Activated effector memory CD4-positive, alpha-beta T cell treated with Interleukin-2 at 50 U/mL for 16 hours (primary cell): Measurements from ENCODE around the gene SLIT3.

Experiments
- DNase-seq: peaks from one replicate; pipeline ENCODE4 v3.0.0-alpha.2; 2020

The SLIT3 gene

DNA sequence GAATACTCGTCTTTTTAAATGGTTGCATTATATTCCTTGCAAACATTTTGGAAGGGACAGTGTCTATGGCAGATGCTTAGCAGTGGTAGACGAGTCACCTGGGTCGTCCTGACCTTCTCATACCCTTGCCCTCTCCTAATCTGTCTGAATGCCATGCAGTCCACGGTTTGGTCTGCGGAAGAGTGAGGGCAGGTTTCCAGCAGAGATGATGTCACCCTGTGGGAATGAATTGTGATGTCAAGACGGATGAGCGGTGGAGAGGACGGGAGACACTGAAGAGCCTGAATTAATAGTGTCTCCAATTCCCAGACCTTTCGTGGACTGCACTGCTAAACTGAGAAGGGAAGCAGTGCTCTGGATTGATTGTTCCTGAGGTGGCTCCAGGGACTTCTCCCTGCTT, 392.7 kb downstream of the SLIT3 start:
- no peak for DNase-seq

DNA sequence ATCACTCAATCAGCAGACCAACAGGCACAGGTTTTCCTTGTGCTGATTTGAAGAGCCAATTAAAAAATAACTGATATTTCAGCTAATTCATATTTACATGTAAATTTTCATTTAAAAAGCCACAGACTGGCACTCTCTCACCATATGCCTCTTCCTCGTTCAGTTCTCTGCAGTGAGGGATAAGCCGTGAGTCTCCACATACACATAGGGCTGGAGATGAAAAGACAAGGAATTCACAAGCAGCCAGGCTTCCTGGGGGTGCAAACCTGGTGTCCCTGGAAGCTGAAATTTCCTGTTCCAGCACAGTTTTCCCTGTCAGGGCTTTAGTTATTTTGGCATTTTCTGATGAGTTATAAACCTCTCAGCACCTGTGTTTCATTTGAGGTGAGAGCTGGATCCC, 397.9 kb downstream of the SLIT3 start:
- DNase-seq: no peak

DNA sequence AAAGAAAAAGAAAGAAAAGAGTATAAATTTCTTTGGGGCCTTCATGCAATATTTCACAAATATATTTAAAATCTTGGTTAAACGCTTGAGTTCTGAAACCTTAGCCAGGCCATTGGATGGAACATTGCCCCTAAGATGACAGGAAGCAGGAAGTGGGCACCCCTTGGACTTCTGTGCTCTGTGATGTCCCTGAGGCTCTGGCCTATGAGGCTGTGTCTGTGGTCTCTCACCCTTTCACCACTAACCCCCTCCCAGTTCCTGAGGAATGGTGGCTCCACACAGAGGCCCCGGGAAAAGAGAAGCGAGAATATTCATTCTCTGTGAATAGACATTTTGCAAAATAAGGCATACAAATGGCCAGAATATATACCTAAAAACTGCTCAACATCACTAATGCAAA, 401.3 kb downstream of the SLIT3 start:
- DNase-seq: no peak

DNA sequence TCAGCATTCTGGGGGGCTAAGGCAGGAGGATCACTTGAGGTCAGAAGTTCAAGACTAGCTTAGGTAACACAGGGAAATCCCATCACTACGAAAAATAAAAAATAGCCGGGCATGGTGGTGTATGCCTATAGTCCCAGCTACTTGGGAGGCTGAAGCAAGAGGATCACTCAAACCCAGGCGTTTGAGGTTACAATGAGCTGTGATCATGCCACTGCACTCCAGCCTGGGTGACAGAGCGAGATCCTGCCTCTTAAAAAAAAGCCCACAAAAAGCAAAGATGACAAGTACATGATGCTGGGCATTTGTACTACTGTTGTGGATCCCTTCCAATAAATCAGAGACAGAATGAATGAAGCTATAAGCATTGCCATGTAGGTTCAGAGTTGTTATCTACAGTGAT, 401.7 kb downstream of the SLIT3 start:
- no peak for DNase-seq

DNA sequence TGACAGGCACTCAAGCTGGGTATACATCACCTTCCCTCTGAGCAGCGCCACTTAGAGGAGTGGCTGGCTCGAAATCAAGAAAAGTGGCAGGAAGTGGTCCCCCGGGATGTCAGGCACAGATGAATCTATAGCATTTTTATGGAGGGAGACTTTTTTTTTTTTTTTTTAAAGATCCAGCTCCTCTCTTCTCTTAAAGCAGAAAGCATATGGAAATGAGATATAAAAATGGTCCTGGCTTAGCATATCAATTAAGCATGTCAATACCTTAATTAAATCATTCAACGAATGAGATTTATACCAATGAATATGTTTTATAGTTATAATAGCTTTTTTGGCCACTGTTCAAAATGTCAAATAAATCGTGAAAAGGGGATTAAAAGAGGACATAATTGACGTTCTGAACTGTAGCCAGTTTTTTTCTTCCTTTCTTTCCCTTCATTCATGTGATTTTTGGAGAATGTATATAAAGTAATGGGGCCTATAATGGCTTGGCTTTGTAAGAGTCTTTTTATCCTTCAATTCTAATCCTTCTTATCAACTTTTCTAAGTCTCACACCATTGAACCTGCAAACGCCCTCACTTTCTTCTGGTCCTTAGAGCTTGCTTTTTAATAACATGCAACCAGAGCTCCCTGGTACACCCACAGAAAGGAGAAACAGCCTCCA, 402.6 kb downstream of the SLIT3 start:
- no peak for DNase-seq

DNA sequence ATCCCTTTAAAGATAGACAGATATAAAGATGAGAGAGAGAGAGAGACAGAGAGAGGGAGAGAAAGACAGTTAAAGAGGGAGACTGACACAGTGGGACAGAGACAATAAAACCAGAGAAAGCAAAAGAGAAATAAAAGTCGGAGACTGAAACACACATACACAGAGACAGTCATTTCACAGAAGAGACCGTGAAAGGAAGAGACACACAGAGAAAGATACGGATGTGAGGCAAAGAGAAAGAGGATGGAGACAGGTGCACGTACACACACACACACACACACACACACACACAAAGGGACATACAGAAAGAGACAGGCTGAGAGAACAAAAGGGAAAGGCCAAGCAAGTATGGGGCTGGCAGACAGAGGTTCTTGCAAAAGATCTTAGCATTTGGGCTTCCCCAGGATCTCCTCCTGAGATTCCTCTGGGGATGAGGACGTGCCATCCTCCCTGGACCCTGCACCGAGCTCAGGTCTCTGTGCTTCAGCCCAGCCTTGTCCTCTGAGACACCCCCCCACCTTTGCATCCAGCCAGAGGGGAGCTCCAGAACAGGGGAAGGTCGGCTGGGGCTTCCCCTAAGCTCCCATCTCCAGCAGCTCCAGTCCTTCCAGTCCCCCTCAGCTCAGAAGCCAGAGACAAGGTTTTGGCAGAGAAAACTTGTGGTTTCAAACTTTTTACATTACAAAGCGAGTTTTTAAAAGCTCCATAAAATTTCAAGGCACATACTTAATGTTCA, 403.4 kb downstream of the SLIT3 start:
- DNase-seq: no peak

DNA sequence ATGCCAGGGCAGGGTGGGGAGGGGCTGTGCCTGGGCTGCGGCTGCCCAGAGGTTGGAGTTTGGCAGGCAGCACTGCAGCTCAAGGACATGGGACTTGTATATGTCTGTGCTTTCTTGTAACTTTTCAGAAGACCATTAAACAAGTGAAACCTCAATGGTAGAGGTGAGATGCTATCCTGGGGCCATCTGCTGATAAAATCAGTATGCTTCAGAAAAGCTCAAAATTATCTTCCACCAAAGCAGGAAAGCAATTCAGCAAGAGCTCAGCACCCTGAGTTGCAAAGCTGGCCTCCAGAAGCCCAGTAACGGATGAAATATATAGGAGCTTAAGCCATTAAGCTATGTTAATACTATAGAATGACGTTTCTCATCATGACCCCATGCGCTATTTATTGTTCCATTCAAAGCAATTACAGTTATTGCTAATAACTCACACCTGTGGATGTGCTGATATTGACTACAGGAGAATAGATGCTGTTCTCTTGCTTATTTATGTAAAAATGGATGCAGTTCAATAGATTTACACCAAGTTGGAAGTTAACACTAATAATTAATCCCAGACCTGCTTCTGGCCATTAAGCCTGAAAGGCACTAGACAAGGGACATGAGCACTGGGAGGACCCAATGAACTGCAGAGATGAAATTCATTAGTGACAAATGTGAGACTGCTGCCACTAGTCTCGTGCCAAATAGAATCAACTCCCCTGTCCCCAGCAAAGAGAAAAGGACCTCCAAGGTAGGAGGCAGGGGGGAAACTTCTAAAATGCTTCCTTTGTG, 405.5 kb downstream of the SLIT3 start:
- no peak for DNase-seq

DNA sequence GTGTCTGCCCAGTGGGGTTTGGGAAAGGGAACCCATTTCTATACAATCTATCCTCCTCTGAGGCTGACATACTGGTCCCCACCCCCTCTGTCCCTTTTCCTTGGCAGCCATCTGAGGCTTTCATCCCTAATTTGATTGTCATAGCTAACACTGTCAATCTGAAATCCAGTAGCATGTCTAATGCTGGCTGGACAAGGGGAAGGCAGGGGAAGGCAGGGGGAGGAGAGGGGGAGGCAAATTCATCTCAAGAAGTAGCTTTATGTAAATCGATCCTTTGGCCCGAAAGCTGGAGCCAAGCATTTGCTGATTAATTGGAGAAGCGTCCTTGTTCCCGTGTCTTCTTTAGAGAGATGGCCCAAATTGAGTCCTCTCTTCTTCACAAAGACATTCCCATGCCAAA, 407.7 kb downstream of the SLIT3 start:
- DNase-seq: no peak

DNA sequence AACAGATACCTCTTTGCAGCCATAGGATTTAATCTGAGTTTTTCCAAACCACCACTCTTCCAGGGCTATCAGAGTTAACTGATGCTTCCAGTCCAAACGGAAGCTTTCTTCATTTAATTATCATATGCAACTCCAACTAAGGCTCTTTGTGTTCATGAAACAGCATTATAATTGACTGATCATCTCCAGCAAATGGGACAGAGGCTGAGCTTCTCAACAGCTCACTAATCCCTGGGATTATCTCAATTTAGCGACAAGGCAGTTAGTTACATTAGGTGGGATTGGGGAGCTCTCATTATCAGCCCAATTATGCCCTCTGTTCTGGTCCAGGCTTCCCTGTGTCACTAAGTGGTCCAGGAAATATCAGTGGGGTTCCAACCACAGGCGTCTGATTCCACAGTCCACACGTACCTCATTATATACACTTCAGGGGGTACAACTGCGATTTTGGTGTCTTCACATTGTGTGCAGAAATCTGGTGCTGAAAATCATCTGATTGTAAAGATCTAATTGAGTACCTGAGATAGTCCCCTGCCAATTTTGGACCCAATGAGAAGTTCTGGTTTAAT, 408.2 kb downstream of the SLIT3 start:
- DNase-seq: no peak

DNA sequence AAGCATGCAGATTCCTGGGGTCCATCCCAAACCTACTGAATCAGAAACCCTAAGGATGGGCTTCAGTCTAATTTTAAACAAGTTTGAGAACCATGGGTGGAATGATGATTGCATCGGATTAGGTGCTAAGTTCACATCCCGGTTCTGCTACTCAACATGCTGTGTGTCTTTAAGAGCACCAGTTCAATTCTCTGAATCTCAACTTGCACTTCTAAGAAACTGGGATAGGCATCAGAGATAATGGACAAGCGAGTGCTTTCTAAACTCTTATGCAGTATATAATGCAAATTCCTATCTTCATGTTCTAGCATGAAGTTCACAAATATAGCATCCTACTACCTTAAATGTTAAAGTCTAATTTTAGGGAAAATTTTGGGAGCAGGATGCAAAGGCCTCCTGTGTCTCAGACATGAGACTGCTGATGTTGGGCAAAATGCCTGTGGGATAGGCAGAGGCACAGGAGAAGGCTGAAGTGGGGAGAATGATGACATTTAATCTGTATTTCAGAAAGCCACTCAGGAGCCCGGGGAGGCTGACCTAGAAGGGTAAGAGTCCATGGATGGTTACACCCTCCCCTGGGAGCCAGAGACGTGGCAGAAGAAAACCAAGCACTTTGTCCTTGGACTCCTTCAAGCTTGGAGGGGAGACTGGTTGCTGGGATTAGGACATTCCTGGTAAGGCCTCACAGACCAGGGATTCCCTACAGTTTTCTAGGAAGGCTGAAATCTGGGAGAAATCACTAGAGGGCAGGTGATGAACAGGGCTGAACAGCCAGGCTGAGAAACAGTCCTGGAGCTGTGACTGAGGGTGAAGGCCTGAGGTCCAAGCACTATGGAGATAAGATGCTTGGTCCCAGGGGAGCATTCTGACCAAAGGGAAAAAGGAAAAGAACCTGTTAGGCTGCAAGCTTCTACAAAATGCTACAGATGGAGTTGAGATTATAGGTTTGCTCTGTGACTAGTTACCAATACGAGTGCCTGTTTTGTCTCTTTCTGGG, 409.8 kb downstream of the SLIT3 start:
- no peak for DNase-seq

DNA sequence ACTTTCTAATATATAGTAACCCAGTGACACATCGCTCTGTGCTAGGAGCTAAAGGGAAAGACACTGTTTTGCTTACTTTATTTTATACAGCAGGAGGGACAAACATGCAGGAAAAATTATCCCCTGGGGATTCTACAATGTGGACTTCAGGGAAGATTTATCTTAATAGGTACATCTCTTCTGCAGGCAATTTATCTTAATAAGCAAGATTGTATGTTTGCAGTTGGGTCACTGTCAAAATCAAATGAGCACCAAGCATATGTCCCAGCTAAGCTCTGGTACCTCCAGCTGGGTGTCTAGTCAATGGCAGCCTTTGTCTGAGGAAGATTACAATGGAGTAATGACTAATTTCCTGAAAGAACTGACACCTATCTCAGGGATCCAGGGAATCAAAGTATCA, 411.9 kb downstream of the SLIT3 start:
- no peak for DNase-seq

DNA sequence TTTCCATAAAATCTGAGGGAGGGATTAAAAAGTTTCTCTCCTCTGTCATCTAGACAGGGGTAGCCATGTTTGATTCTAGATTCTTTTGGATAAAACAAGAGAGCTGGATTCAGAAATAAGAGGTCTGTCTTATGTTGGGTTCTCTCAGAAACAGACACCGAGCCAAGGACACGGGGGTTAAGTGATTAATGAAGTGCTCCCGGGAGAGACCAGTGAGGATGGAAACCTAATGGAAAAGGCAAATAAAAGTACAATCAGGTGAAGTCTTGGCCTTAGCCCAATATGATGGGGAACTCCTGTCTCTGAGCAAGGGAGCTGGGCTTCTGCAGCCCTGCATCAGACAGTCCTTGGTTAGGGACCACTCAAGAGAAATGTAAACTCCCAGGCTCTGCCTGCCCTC, 413.0 kb downstream of the SLIT3 start:
- DNase-seq: no peak

DNA sequence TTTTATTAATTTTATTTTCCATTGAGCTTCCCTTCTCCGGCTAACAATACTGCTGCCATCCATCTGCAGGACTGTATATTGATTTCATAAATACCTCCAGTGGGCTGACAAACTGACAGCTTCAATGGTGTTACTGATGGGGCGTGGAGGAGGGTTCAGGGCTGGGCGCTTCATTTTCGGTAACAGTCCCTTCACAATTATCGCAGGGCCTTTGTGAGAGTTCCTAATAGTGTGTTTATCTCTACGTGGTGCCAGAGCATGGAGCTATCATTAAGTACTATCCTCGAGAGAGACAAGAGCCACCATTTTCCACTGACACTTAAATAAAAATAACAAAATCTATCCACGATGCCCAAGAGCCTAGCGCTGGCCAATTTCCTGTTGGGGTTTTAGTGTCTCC, 414.8 kb downstream of the SLIT3 start:
- DNase-seq: no peak

DNA sequence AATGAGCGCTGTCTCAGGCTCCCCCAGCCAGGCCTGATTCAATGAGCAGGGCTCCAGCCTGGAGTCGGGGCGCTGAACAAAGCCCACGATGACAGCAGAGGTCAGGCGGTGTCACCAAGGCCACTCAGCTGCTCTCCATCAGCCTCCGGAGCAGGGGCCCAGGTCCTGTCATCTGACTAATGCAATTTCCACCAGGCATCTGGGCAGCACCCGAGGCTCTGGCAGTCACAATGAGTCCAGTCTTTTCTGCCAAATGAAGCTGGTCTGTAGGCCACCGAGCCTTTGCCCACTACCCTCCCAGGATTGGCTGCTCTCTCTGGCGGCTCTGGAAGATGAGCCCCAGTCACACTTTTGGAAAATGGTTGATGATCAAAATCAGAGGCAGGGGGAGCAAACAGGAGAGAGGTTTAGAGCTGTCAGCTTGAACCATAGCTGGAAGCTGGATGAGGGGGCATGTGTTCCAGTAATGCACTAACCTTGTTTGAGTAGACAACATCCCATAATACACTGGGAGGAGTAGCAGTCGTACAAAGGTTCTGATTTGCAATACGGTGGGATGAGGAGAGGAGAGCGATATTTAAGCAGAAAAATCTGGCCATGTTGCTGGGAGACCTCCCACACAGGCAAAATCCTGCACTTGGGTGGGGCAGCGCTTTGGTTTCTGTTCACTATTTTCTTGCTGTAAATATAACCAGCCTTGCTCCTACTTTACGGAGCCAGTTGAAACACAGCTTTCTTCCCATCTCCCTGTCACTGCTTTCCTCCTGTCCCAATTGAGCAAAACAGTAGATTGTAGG, 415.4 kb downstream of the SLIT3 start:
- no peak for DNase-seq

DNA sequence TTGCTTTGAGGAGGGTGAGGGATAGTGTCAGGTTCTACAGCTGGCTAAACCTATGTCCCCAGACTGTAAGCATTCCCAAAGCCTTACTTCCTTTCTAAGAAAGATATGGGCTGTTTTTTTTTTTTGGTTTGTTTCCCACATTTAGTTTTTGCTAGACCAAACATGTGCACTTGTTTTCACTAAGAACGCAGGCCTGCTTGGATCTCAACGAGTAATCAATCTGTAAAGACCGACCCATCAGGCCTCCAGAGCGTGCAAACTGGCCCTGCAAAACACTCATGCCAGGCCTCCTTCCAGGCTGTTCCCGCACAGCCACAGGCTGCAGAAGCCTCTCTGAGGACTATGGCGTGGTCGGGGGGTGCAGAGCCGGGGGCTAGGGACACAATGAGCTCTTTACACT, 416.9 kb downstream of the SLIT3 start:
- DNase-seq: no peak

DNA sequence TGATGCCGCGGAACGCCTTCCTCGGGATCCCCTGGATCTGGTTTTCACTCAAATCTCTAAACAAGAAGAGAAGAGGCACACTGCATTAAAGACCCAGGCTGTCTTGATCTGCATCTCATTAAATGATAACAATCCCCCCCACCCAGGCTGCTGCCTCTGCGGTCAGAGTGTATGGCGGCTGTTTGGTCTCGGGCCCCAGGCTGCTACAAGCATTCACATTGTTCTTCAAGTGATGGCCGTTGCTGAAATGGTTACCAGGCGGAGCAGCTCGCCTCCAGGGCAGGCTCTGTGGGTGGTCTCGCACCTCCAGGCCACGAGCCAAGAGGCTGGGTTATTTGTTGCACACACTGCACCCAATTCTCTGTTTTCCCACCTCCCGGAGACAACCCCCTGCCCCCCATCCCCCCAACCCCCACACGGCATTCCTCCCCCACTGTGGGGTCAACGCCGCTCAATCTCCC, 417.6 kb downstream of the SLIT3 start:
- no peak for DNase-seq

DNA sequence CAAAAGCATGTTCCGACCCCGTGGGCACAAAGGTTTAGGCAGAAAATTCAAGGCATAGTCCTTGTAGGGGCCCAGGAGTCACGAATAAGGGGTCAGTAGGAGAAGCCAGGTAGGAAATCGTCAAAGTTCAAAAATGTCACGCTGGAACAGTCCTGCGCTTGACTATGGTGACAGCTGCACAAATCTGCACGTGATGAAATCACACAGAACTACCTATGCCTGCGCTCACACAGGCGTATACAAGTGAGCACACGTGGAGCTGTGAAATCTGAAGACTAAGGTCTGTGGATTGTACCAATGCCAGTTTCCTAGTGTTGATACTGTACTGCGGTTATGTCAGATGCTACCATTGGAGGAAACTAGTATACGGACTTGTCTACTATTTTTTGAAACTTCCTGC, 418.7 kb downstream of the SLIT3 start:
- DNase-seq: no peak

DNA sequence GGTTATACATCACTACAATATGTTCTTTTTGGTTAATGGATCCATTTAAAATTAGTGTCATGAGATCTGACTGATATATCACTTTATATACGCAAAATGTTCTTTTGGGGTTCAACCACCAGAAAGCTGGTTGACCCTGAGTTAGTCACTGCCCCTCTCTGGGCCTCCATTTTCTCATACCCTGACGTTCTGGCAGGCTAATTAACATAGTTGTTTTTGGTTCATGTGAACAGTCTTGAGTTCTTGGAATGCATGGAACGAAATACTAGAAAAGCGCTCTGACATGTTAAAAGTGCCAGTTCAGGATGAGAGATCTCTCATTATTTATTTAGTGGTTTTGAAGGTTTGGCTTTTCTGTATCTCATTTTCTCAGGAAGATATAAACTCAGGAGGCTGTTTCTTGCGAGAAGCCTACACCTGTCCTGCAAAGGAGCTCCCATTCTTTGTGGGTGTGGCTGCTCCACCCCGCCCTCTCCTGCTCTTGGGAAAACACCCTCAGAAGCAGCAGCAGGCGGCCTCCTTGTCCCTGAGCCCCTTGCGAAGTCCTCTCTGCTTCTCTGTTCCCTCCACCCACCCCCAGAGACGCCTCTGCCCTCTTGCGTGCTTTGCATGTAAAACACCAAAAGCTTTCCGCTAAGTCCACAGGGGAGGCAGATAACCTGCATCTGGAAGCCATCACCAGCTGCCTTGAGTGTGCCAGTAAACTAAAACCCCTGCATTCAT, 419.4 kb downstream of the SLIT3 start:
- no peak for DNase-seq

DNA sequence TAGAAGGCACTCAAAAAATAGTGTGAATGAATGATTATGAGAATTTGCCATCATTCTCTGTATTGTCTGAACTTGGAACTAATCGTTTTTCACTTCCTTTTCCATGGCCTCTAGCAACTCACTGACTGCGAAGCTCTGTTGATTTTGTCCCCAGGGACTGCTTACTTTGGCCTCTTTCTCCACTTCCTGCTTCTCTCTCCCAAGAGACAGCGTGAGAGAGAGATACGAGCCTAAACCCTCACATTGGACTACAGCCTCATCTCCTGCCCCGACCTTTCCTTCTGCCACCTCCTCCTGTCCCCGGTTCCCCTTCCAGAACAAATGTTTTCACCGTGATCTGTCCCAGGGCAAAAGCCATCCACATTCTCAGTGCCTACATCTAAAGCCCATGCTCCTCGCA, 421.0 kb downstream of the SLIT3 start:
- DNase-seq: no peak

DNA sequence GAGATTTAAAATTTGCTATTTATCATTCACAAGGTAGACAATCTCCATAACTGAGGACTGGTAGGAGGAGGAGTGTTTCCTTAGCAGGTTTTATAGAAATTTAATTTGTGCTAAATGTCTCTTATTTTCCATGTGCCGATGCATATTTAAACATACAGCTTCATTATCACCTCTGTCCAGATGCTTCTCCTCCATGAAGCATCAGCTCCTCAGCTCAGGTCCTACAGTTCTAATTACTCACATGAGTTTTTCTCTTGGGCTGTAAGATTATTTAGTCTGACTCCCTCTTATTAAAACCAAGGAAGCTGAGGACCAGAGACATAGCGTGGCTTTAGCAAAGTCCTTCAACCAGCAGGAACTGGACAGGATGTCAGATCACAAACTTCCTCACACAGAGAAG, 421.6 kb downstream of the SLIT3 start:
- DNase-seq: no peak
